Mesendoderm (in vitro differentiated cells): ENCODE results near the gene SLC2A2.
"Not testable (repeated sequence)": the region's sequence is repeated elsewhere in the genome, so short reads cannot be mapped to it uniquely, and the experiment has no call there.

ENCODE experiments used
- DNase-seq: peaks from one replicate; pipeline ENCODE4 v3.0.0; 2013
- H2AK5ac ChIP-seq: 2 replicates; pipeline ENCODE4 v1.6.1; 2013; ENCODE audit warnings: low read length, inconsistent platforms
- H2BK120ac ChIP-seq: 2 replicates; pipeline ENCODE4 v1.6.1; 2013; ENCODE audit warnings: low read depth, mild to moderate bottlenecking, low read length, moderate library complexity, mixed read lengths
- H2BK15ac ChIP-seq: replicated peaks from 2 replicates; pipeline ENCODE4 v1.6.1; 2013; ENCODE audit warnings: low read depth, mild to moderate bottlenecking, moderate library complexity
- H2BK5ac ChIP-seq: 2 replicates; pipeline ENCODE4 v1.6.1; 2013; ENCODE audit warnings: low read length, inconsistent platforms
- H3K18ac ChIP-seq: 2 replicates; pipeline ENCODE4 v1.6.1; 2013; ENCODE audit warnings: mild to moderate bottlenecking, low read length, mixed read lengths
- H3K23ac ChIP-seq: one replicate; pipeline ENCODE4 v1.6.1; 2013; ENCODE audit warnings: low read length
- H3K27ac ChIP-seq: 2 replicates; pipeline ENCODE4 v1.5.1; 2013; ENCODE audit warnings: low read depth, mild to moderate bottlenecking, inconsistent platforms, low read length, moderate library complexity
- H3K27me3 ChIP-seq: 2 replicates; pipeline ENCODE4 v1.6.1; 2013; ENCODE audit warnings: low read length, control low read depth, mild to moderate bottlenecking, inconsistent platforms; ENCODE audit not compliant: insufficient read depth, poor library complexity
- H3K36me3 ChIP-seq: 2 replicates; pipeline ENCODE4 v1.6.1; 2013; ENCODE audit warnings: low read length, inconsistent platforms; ENCODE audit not compliant: control insufficient read depth, insufficient read depth
- H3K4ac ChIP-seq: one replicate; pipeline ENCODE4 v1.6.1; 2013; ENCODE audit warnings: low read depth, mild to moderate bottlenecking, low read length, moderate library complexity
- H3K4me1 ChIP-seq: 2 replicates; pipeline ENCODE4 v1.6.1; 2013; ENCODE audit warnings: low read depth, low read length, inconsistent platforms; ENCODE audit not compliant: control insufficient read depth
- H3K4me2 ChIP-seq: 2 replicates; pipeline ENCODE4 v1.6.1; 2013; ENCODE audit warnings: low read length
- H3K4me3 ChIP-seq: 2 replicates; pipeline ENCODE4 v1.5.1; 2013; ENCODE audit warnings: mild to moderate bottlenecking, low read length
- H3K56ac ChIP-seq: one replicate; pipeline ENCODE4 v1.6.1; 2013; ENCODE audit warnings: low read length
- H3K79me1 ChIP-seq: 2 replicates; pipeline ENCODE4 v1.6.1; 2013; ENCODE audit warnings: low read length, inconsistent platforms
- H3K79me2 ChIP-seq: 2 replicates; pipeline ENCODE4 v1.6.1; 2013; ENCODE audit warnings: mild to moderate bottlenecking, low read length; ENCODE audit not compliant: control insufficient read depth, insufficient read depth
- H3K9ac ChIP-seq: 2 replicates; pipeline ENCODE4 v1.6.1; 2013; ENCODE audit warnings: low read length, inconsistent platforms
- H4K5ac ChIP-seq: one replicate; pipeline ENCODE4 v1.6.1; 2013; ENCODE audit warnings: low read length
- H4K8ac ChIP-seq: one replicate; pipeline ENCODE4 v1.6.1; 2013; ENCODE audit warnings: low read depth, mild to moderate bottlenecking, control low read depth, low read length, moderate library complexity
- WGBS: extraction: QIAGEN DNeasy Blood & Tissue Kit; methylation state at CpG from one replicate; pipeline ENCODE4 v1.1.7; 2013; ENCODE audit warnings: low lambda C conversion rate, missing lambda C conversion rate; ENCODE audit not compliant: insufficient coverage; ENCODE audit errors: extremely low coverage; 5-methylcytosine and 5-hydroxymethylcytosine counted together

The SLC2A2 gene

GRCh38 chr3:170977949-170978745, 48.4 kb downstream of the SLC2A2 start:
- WGBS, result no CpG with 5 or more reads among the region's 11 CpGs

GRCh38 chr3:170976190-170976519, 50.4 kb downstream of the SLC2A2 start:
- Histone ChIP-seq H2BK15ac (no peak overlapping the region), H3K4me1 (no peaks in the 10 kb centered on the region), H3K18ac (no peak overlapping the region), H4K8ac (no peak overlapping the region), H3K23ac (no peak overlapping the region), H3K79me1 (no peaks in the 10 kb centered on the region), H3K9ac (no peak overlapping the region), H3K4me3 (no peak overlapping the region), H3K56ac (no peak overlapping the region), H3K4me2 (no peak overlapping the region), H3K4ac (no peak overlapping the region), H3K27ac (no peak overlapping the region), H2BK5ac (no peak overlapping the region), H2BK120ac (no peak overlapping the region), H4K5ac (no peak overlapping the region), H3K27me3 (no peaks in the 10 kb centered on the region), H2AK5ac (no peak overlapping the region), H3K36me3 (no peaks in the 10 kb centered on the region), H3K79me2 (no peaks in the 10 kb centered on the region)
- no peak for DNase-seq
- WGBS, result no CpG with 5 or more reads among the region's 4 CpGs

More at GRCh38 chr3:170977949-170978745, 48.4 kb downstream of the SLC2A2 start:
- Histone ChIP-seq H3K79me2 (no peaks in the 10 kb centered on the region), H3K23ac (no peak overlapping the region), H3K36me3 (no peaks in the 10 kb centered on the region), H3K79me1 (no peaks in the 10 kb centered on the region), H3K27ac (no peak overlapping the region), H3K18ac (no peak overlapping the region), H3K27me3 (no peaks in the 10 kb centered on the region), H2BK5ac (no peak overlapping the region), H3K4me1 (no peaks in the 10 kb centered on the region), H3K4ac (no peak overlapping the region), H3K9ac (no peak overlapping the region), H2BK120ac (no peak overlapping the region), H3K56ac (no peak overlapping the region), H4K5ac (no peak overlapping the region), H2BK15ac (no peak overlapping the region), H4K8ac (no peak overlapping the region), H3K4me3 (no peak overlapping the region), H2AK5ac (no peak overlapping the region), H3K4me2 (no peak overlapping the region)
- DNase-seq, result no peak

- Histone ChIP-seq H3K27me3 (no peaks in the 10 kb centered on the region), H4K8ac (no peak overlapping the region), H3K9ac (no peak overlapping the region), H4K5ac (no peak overlapping the region), H3K27ac (no peak overlapping the region), H3K4me2 (no peak overlapping the region), H3K23ac (no peak overlapping the region), H3K79me1 (no peaks in the 10 kb centered on the region), H2BK120ac (no peak overlapping the region), H3K4me3 (no peak overlapping the region), H2BK5ac (no peak overlapping the region), H3K56ac (no peak overlapping the region), H2AK5ac (no peak overlapping the region), H3K4me1 (no peaks in the 10 kb centered on the region), H3K4ac (no peak overlapping the region), H2BK15ac (no peak overlapping the region), H3K18ac (no peak overlapping the region), H3K79me2 (no peaks in the 10 kb centered on the region), H3K36me3 (no peaks in the 10 kb centered on the region)
- no CpG with 5 or more reads among the region's 16 CpGs for WGBS
- no peak for DNase-seq
Observed at GRCh38 chr3:170975283-170976189, 51.0 kb downstream of the SLC2A2 start.

- no peak overlapping the region for H3K4me3 ChIP-seq
- H3K23ac ChIP-seq, result no peak overlapping the region
- H3K56ac ChIP-seq, result no peak overlapping the region
- no peak overlapping the region for H4K5ac ChIP-seq
- H3K9ac ChIP-seq, result no peak overlapping the region
- no peak overlapping the region for H3K18ac ChIP-seq
- no peaks in the 10 kb centered on the region for H3K79me1 ChIP-seq
- H2BK120ac ChIP-seq, result no peak overlapping the region
- no peak overlapping the region for H3K27ac ChIP-seq
- H3K4me2 ChIP-seq, result no peak overlapping the region
- no peaks in the 10 kb centered on the region for H3K79me2 ChIP-seq
- no peaks in the 10 kb centered on the region for H3K36me3 ChIP-seq
- no peak for DNase-seq
- H3K4ac ChIP-seq, result no peak overlapping the region
- no peaks in the 10 kb centered on the region for H3K27me3 ChIP-seq
- H3K4me1 ChIP-seq, result no peaks in the 10 kb centered on the region
- H2AK5ac ChIP-seq, result no peak overlapping the region
- H4K8ac ChIP-seq, result no peak overlapping the region
- no peak overlapping the region for H2BK15ac ChIP-seq
- no CpG with 5 or more reads among the region's 9 CpGs for WGBS
- H2BK5ac ChIP-seq, result no peak overlapping the region
Observed at GRCh38 chr3:170974872-170975271, 51.6 kb downstream of the SLC2A2 start.

- not testable (repeated sequence) for H3K23ac ChIP-seq, H3K27ac ChIP-seq, H3K4me3 ChIP-seq, H3K79me2 ChIP-seq, DNase-seq, H3K18ac ChIP-seq, H3K36me3 ChIP-seq, H3K56ac ChIP-seq, H2BK5ac ChIP-seq, H4K5ac ChIP-seq, H3K79me1 ChIP-seq, H2BK120ac ChIP-seq, H3K4ac ChIP-seq, H3K27me3 ChIP-seq, H4K8ac ChIP-seq, H3K4me1 ChIP-seq, H3K9ac ChIP-seq, H2AK5ac ChIP-seq, H2BK15ac ChIP-seq, H3K4me2 ChIP-seq
Observed at GRCh38 chr3:170972917-170973316, 53.6 kb downstream of the SLC2A2 start.
